HepG2 (cell line): ENCODE measurements around the gene BTBD1. TPM values are rescaled to one million over a fixed set of nuclear protein-coding genes. Genes with fewer than 3 reads are reported as not detected.
"Not testable (repeated sequence)": the region's sequence is repeated elsewhere in the genome, so short reads cannot be mapped to it uniquely, and the experiment has no call there.

Experiments
- ATAC-seq: fragments of 200-7000 bp; cut with Tn5 transposase; 3 replicates; pipeline ENCODE4 v1.9.1; 2020; ENCODE audit warnings: mild to moderate bottlenecking, moderate library complexity
- BruUV-seq: library from RNA; stranded (reverse); fragments of 400-500 nt; replicated peaks from 2 replicates; lab custom pipeline; 2021; lab: Mats Ljungman, UMichigan
- CTCF ChIA-PET: fragments of 300-600 bp; formaldehyde crosslinking; extraction: SDS; loops from one replicate; lab custom pipeline; 2021; ENCODE audit warnings: low total read pairs, inconsistent platforms, low intra/inter-chr PET ratio; lab: Yijun Ruan, JAX
- POLR2A ChIA-PET: fragments of 350-600 bp; sonication (Branson Sonifier 250); formaldehyde crosslinking; loops from one replicate; lab custom pipeline; 2020; ENCODE audit warnings: antibody characterized with exemption, inconsistent platforms; lab: Yijun Ruan, JAX
- DNase-seq: peaks from one replicate; pipeline ENCODE4 v3.0.0-alpha.2; 2015; ENCODE audit warnings: low spot score
- FAIRE-seq: peaks from 3 replicates; lab custom pipeline; 2011; peaks lifted over from hg19 to GRCh38; lab: Jason Lieb, UNC
- H2AFZ ChIP-seq: one replicate; pipeline ENCODE4 v1.6.1; 2011; ENCODE audit warnings: low read length, inconsistent platforms
- H3K27ac ChIP-seq: fragments of 300-600 bp; 3 replicates; pipeline ENCODE4 v1.8.0; 2011; ENCODE audit warnings: mixed run types, mild to moderate bottlenecking, mixed read lengths, low read length, inconsistent platforms; ENCODE audit not compliant: insufficient read depth; ENCODE audit errors: extremely low read length
- H3K27me3 ChIP-seq, 2 experiments: fragments of 200-600 bp in 1 of 2; 2 replicates in 1 of 2; 3 replicates in 1 of 2; pipeline versions ENCODE4 v1.6.0 to v1.8.0; 2011; ENCODE audit warnings: low read length in 2 of 2, mild to moderate bottlenecking in 2 of 2, moderate library complexity in 2 of 2, inconsistent platforms in 1 of 2; ENCODE audit not compliant: insufficient read depth in 2 of 2, control insufficient read depth in 1 of 2
- H3K36me3 ChIP-seq, 2 experiments: fragments of 200-600 bp in 1 of 2; replicated peaks in 1 of 2; 2 replicates in 1 of 2; 3 replicates in 1 of 2; pipeline versions ENCODE4 v1.5.1 to v1.8.0; 2011; ENCODE audit warnings: low read length in 2 of 2, inconsistent platforms in 1 of 2; ENCODE audit not compliant: insufficient read depth in 2 of 2, control insufficient read depth in 1 of 2
- H3K4me1 ChIP-seq: 2 replicates; pipeline ENCODE4 v1.5.1; 2012; ENCODE audit warnings: low read length, inconsistent platforms; ENCODE audit not compliant: insufficient read depth
- H3K4me2 ChIP-seq: 2 replicates; pipeline ENCODE4 v1.6.0; 2011; ENCODE audit warnings: low read depth, low read length, inconsistent platforms
- H3K4me3 ChIP-seq, 3 experiments: fragments of 200-600 bp in 1 of 3; sonication (generic), shearing (Covaris generic) in 1 of 3; replicated peaks in 1 of 3; 2 replicates each; pipeline ENCODE4 v1.5.1; 2011 to 2016; ENCODE audit warnings: low read length in 3 of 3, inconsistent platforms in 2 of 3, low read depth in 2 of 3, mild to moderate bottlenecking in 2 of 3, control low read depth in 1 of 3, mixed read lengths in 1 of 3; ENCODE audit not compliant: insufficient read depth in 1 of 3
- H3K79me2 ChIP-seq: one replicate; pipeline ENCODE4 v1.6.1; 2011; ENCODE audit warnings: low read length, inconsistent platforms; ENCODE audit not compliant: insufficient read depth
- H3K9ac ChIP-seq: 2 replicates; pipeline ENCODE4 v1.6.0; 2011; ENCODE audit warnings: mild to moderate bottlenecking, low read depth, low read length, inconsistent platforms; ENCODE audit not compliant: insufficient read depth
- H3K9me3 ChIP-seq: 2 replicates; pipeline ENCODE4 v1.5.1; 2012; ENCODE audit warnings: mild to moderate bottlenecking, low read length
- H4K20me1 ChIP-seq: 2 replicates; pipeline ENCODE4 v1.6.0; 2011; ENCODE audit warnings: inconsistent platforms, mild to moderate bottlenecking, low read length, moderate library complexity; ENCODE audit not compliant: insufficient read depth
- CBX1 ChIP-seq: IDR thresholded peaks from one replicate; pipeline ENCODE4 v1.6.1; 2016; ENCODE audit warnings: antibody characterized with exemption, low read depth
- CERS6 ChIP-seq: sonication (generic); formaldehyde crosslinking; IDR thresholded peaks from 2 replicates; pipeline ENCODE4 v1.5.0; 2020; ENCODE audit warnings: missing genetic modification reagents
- DBP ChIP-seq: sonication (generic); formaldehyde crosslinking; IDR thresholded peaks from 2 replicates; pipeline ENCODE4 v1.4.0; 2020; ENCODE audit warnings: missing genetic modification reagents; ENCODE audit errors: not compliant biosample characterization
- ELK4 ChIP-seq: sonication (generic); formaldehyde crosslinking; IDR thresholded peaks from 2 replicates; pipeline ENCODE4 v1.9.0; 2021; ENCODE audit warnings: missing genetic modification reagents, borderline replicate concordance
- MAFF ChIP-seq: IDR thresholded peaks from 2 replicates; pipeline ENCODE4 v1.6.1; 2011; ENCODE audit warnings: low read depth, low read length, improper control_type of control experiment
- PITX1 ChIP-seq: sonication (generic); formaldehyde crosslinking; IDR thresholded peaks from 2 replicates; pipeline ENCODE4 v1.5.1; 2020; ENCODE audit warnings: mild to moderate bottlenecking, missing genetic modification reagents
- RARG ChIP-seq: sonication (generic); formaldehyde crosslinking; IDR thresholded peaks from 2 replicates; pipeline ENCODE4 v1.4.0; 2020; ENCODE audit warnings: low read depth, mild to moderate bottlenecking, missing genetic modification reagents
- RBAK ChIP-seq: sonication (generic); formaldehyde crosslinking; IDR thresholded peaks from 2 replicates; pipeline ENCODE4 v1.5.1; 2020; ENCODE audit warnings: mild to moderate bottlenecking, missing genetic modification reagents
- TFAP4 ChIP-seq: sonication (generic); IDR thresholded peaks from 2 replicates; pipeline ENCODE4 v1.6.1; 2016; ENCODE audit warnings: low read depth, borderline replicate concordance
- ZEB1 ChIP-seq: IDR thresholded peaks from 2 replicates; pipeline ENCODE4 v1.6.1; 2012; ENCODE audit warnings: mild to moderate bottlenecking, low read depth, inconsistent platforms; ENCODE audit not compliant: insufficient replicate concordance
- WGBS: methylation state at CpG from one replicate; pipeline ENCODE4 v1.1.6; 2017; ENCODE audit warnings: low lambda C conversion rate; 5-methylcytosine and 5-hydroxymethylcytosine counted together
- in situ Hi-C: cut with HindIII; loops from 2 replicates; pipeline ENCODE4 v1.10.0; 2017; ENCODE audit warnings: low pct_unique_long_range_greater_than_20kb; ENCODE audit not compliant: extremely low pct_ligation_motif_present
- intact Hi-C: fragments of 100-400 bp; cut with micrococcal nuclease; formaldehyde crosslinking; loops from one replicate; pipeline ENCODE4 v1.10.0; 2022; ENCODE audit not compliant: unreplicated experiment
- polyA plus RNA-seq, 8 experiments: library from polyadenylated mRNA; depleted of rRNA in 3 of 8; stranded (reverse) in 7 of 8; unstranded in 1 of 8; fragments of >200 nt; fragmentation: Illumina TruSeq in 4 of 8; extraction: Trizol in 4 of 8; gene quantifications; 2 replicates each; pipeline versions ENCODE4 v1.2.1 to v1.2.3, GENCODE V29; 2011 to 2016; ENCODE audit warnings: low read depth in 4 of 8, missing spikeins in 1 of 8, mixed read lengths in 1 of 8; ENCODE audit not compliant: insufficient read depth in 1 of 8
- total RNA-seq, 5 experiments: library from RNA; depleted of rRNA; stranded (reverse); fragments of >200 nt; fragmentation: Illumina TruSeq; extraction: Trizol; gene quantifications; 2 replicates each; pipeline ENCODE4 v1.2.3, GENCODE V29; 2016; ENCODE audit warnings: low read depth in 1 of 5

BTBD1 gene
- total and polyA plus RNA-seq, 2 of the 13 experiments (the other 11 are each of a cell fraction or from before 2014, with no cell fraction given): 32.1 to 53.9 TPM

- H2AFZ ChIP-seq: no peak overlapping the region
- H3K9me3 ChIP-seq: no peaks in the 10 kb centered on the region
- intact Hi-C loops: no loop called here
- H3K27ac ChIP-seq: no peak overlapping the region
- WGBS: 96% methylated on average over 6 of the region's 6 CpGs
- H3K4me3 ChIP-seq: no peak overlapping the region
- TF ChIP-seq ZEB1 (no peak), DBP (CRISPR knock-in tag) (no peak), PITX1 (CRISPR knock-in tag) (no peak), CBX1 (no peak), TFAP4 (no peak), RARG (CRISPR knock-in tag) (no peak), CERS6 (no peak), RBAK (CRISPR knock-in tag) (no peak), MAFF (no peak), ELK4 (no peak)
- peaks cover 66% of the 10 kb centered on the region for H3K79me2 ChIP-seq
- H4K20me1 ChIP-seq: peaks cover 10% of the 10 kb centered on the region; the same call in 1 of the 2 replicates
- ChIA-PET POLR2A (interaction anchor here (0.6 kb wide), 1 partner anchor 23 kb away, joined by 3 read pairs; no protein-coding TSS in a partner anchor), CTCF (no interaction called here)
- no peak for DNase-seq
- no peaks in the 10 kb centered on the region for H3K27me3 ChIP-seq
- FAIRE-seq: no peak
- peaks cover 3 to 40% of the 10 kb centered on the region in 2 experiments; a peak in 4 of 5 replicates for H3K36me3 ChIP-seq
- H3K4me2 ChIP-seq: no peak overlapping the region
- H3K4me1 ChIP-seq: no peaks in the 10 kb centered on the region
- in situ Hi-C loops: no loop called here
- BruUV-seq: no TSS peak
- ATAC-seq: no peak
- H3K9ac ChIP-seq: no peak overlapping the region
Measured at GRCh38 chr15:83036253-83036652, 30.8 kb downstream of the BTBD1 start.

- BruUV-seq, H4K20me1 ChIP-seq, H3K27ac ChIP-seq, H3K4me2 ChIP-seq, CTCF ChIA-PET, H3K4me3 ChIP-seq, H3K9ac ChIP-seq, DNase-seq, H2AFZ ChIP-seq, FAIRE-seq, in situ Hi-C loops, H3K27me3 ChIP-seq, ATAC-seq, H3K4me1 ChIP-seq, intact Hi-C loops, H3K9me3 ChIP-seq, POLR2A ChIA-PET: not testable (repeated sequence)
- WGBS: 96% methylated on average over 6 of the region's 6 CpGs
- peaks cover 33% of the 10 kb centered on the region for H3K79me2 ChIP-seq
- H3K36me3 ChIP-seq: peaks cover 7 to 39% of the 10 kb centered on the region in 2 experiments
Measured at GRCh38 chr15:83031234-83031633, 35.8 kb downstream of the BTBD1 start.
